ENCODE data around the gene OR6C75.

DNA sequence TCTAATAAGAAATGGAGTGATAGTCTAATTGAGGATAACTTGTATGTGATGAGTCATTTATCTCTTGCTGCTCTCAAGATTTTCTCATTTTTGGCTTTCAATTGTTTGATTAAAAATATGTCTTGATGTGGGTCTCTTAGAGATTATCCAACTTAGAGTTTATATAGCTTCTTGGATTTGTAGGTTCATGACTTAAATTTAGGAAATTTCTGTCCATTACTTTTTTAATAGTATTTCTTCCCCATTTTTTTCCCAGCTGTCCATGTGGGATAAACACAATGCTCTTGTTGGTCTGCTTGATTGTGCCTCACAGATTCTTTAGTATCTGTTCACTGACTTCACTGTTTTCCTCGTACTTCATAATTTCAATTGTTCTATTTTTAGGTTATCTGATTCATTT lies 45.1 kb downstream of the OR6C75 start:
- TF ChIP-seq POLR2A (IDR thresholded peaks at IDR 0.05) = no peak
- TF ChIP-seq, protein P1, sequence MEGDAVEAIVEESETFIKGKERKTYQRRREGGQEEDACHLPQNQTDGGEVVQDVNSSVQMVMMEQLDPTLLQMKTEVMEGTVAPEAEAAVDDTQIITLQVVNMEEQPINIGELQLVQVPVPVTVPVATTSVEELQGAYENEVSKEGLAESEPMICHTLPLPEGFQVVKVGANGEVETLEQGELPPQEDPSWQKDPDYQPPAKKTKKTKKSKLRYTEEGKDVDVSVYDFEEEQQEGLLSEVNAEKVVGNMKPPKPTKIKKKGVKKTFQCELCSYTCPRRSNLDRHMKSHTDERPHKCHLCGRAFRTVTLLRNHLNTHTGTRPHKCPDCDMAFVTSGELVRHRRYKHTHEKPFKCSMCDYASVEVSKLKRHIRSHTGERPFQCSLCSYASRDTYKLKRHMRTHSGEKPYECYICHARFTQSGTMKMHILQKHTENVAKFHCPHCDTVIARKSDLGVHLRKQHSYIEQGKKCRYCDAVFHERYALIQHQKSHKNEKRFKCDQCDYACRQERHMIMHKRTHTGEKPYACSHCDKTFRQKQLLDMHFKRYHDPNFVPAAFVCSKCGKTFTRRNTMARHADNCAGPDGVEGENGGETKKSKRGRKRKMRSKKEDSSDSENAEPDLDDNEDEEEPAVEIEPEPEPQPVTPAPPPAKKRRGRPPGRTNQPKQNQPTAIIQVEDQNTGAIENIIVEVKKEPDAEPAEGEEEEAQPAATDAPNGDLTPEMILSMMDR (IDR thresholded peaks at IDR 0.05) = no peak

Data from thyroid gland (tissue), 4 donors.